ENCODE data around the gene TUFM. TPM values are rescaled to one million over a fixed set of nuclear protein-coding genes. Genes with fewer than 3 reads are reported as not detected.
"Not testable (repeated sequence)": the region's sequence is repeated elsewhere in the genome, so short reads cannot be mapped to it uniquely, and the experiment has no call there.

The TUFM gene
- total and polyA plus RNA-seq, 2 of the 8 experiments (the other 6 are each of a cell fraction or from before 2014, with no cell fraction given): 216 to 249 TPM

GRCh38 chr16:28890355-28890754, 44.2 kb upstream of the TUFM start:
- not testable (repeated sequence) for H4K20me1 ChIP-seq (replicated peaks in 1 of 2; ENCODE audit: control insufficient read depth in 1 of 2, insufficient read depth in 2 of 2, low read length in 2 of 2); H3K56ac ChIP-seq (replicated peaks; ENCODE audit: insufficient read length, low read depth, low read length); H3K23me2 ChIP-seq (ENCODE audit: low read depth, low read length); H3K27me3 ChIP-seq (replicated peaks in 1 of 4; ENCODE audit: control insufficient read depth in 3 of 4, extremely low read depth in 1 of 4, insufficient read depth in 3 of 4, low read length in 3 of 4); H3K4ac ChIP-seq (replicated peaks; ENCODE audit: insufficient read length, low read depth, low read length); H3K36me3 ChIP-seq (ENCODE audit: control insufficient read depth in 2 of 4, insufficient read depth in 4 of 4, low read length in 3 of 4); H3K18ac ChIP-seq (ENCODE audit: extremely low read depth, low read length); H2AFZ ChIP-seq (ENCODE audit: low read length); H3K79me1 ChIP-seq (ENCODE audit: low read depth, low read length); H4K5ac ChIP-seq (ENCODE audit: insufficient read length, low read depth, low read length); H3K23ac ChIP-seq (ENCODE audit: insufficient read length); FAIRE-seq; H2BK15ac ChIP-seq (ENCODE audit: low read length); H2BK20ac ChIP-seq (ENCODE audit: low read length); H3K27ac ChIP-seq (ENCODE audit: low read depth, low read length); H3K4me3 ChIP-seq (ENCODE audit: extremely low read depth in 1 of 4, insufficient read depth in 2 of 4, low read depth in 3 of 4, low read length in 4 of 4); H3K4me2 ChIP-seq (ENCODE audit: insufficient read depth in 1 of 2, low read depth in 2 of 2, low read length in 2 of 2); H2BK5ac ChIP-seq (ENCODE audit: low read depth, low read length); H2AK5ac ChIP-seq (ENCODE audit: low read depth, low read length); H3K4me1 ChIP-seq (replicated peaks in 1 of 4; ENCODE audit: control insufficient read depth in 3 of 4, insufficient read depth in 4 of 4, low read length in 3 of 4); H3K14ac ChIP-seq (ENCODE audit: insufficient read length); H2BK120ac ChIP-seq (replicated peaks; ENCODE audit: low read depth, low read length); H2BK12ac ChIP-seq (ENCODE audit: low read depth, low read length); H4K91ac ChIP-seq (replicated peaks; ENCODE audit: insufficient read length, low read length); H3K9ac ChIP-seq (replicated peaks in 1 of 4; ENCODE audit: extremely low read depth in 1 of 4, low read depth in 3 of 4, low read length in 3 of 4); H3K79me2 ChIP-seq (ENCODE audit: control insufficient read depth in 1 of 2, insufficient read depth in 2 of 2, low read length in 2 of 2); H3K9me3 ChIP-seq (ENCODE audit: insufficient read depth in 2 of 2, low read depth in 1 of 2, low read length in 1 of 2); DNase-seq (ENCODE audit: low read depth in 1 of 2, low spot score in 2 of 2); H4K8ac ChIP-seq (ENCODE audit: extremely low read depth, insufficient read depth, low read length)
- ChIA-PET CTCF (ENCODE audit: partially characterized antibody) (interaction anchor here (1.2 kb wide), 1 partner anchor 53 kb away, joined by 5 read pairs; no protein-coding TSS in a partner anchor), POLR2A (ENCODE audit: partially characterized antibody) (interaction anchor here (0.9 to 2.0 kb wide), 4 partner anchors 9 to 31 kb away, joined by 3 to 7 read pairs (median 4); partner anchors contain the start of gene SH2B1)
- WGBS, 2 experiments (ENCODE audit: extremely low coverage in 1 of 2, insufficient coverage in 1 of 2, insufficient read length in 1 of 2, insufficient replicate concordance in 2 of 2, low coverage in 1 of 2, low lambda C conversion rate in 2 of 2, missing lambda C conversion rate in 1 of 2): 97% methylated on average over 5 of the region's 5 CpGs; no CpG with 5 or more reads in 1 of the 2 experiments

All from H1 (cell line).